ENCODE data around the gene ARL15.

ARL15 gene

DNA sequence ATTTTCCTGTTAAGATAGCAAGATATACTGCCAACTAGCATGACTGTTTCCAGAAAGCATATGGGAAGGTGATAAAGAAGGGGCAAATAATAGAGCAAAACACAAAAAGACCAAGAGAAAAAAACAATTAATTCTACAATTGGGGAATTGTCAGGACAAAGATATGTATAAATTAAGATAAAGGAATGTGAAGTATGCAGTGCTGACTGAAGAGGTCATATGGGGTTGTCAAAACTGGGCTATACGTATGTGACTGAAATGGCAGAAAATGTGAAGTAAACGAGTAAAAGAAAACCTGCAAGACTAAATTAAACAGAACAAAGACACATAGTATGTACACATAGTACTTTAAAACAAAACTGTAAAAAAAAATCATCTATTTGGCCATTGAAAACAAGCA, 222.3 kb downstream of the ARL15 start:
- no peak for DNase-seq (ENCODE audit: low read depth)
- TF ChIP-seq, protein P1, sequence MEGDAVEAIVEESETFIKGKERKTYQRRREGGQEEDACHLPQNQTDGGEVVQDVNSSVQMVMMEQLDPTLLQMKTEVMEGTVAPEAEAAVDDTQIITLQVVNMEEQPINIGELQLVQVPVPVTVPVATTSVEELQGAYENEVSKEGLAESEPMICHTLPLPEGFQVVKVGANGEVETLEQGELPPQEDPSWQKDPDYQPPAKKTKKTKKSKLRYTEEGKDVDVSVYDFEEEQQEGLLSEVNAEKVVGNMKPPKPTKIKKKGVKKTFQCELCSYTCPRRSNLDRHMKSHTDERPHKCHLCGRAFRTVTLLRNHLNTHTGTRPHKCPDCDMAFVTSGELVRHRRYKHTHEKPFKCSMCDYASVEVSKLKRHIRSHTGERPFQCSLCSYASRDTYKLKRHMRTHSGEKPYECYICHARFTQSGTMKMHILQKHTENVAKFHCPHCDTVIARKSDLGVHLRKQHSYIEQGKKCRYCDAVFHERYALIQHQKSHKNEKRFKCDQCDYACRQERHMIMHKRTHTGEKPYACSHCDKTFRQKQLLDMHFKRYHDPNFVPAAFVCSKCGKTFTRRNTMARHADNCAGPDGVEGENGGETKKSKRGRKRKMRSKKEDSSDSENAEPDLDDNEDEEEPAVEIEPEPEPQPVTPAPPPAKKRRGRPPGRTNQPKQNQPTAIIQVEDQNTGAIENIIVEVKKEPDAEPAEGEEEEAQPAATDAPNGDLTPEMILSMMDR (IDR thresholded peaks at IDR 0.05; ENCODE audit: insufficient read depth, low read depth, low read length, missing control alignments): no peak
- H3K4me3 ChIP-seq (ENCODE audit: low read depth, low read length): no peak overlapping the region

DNA sequence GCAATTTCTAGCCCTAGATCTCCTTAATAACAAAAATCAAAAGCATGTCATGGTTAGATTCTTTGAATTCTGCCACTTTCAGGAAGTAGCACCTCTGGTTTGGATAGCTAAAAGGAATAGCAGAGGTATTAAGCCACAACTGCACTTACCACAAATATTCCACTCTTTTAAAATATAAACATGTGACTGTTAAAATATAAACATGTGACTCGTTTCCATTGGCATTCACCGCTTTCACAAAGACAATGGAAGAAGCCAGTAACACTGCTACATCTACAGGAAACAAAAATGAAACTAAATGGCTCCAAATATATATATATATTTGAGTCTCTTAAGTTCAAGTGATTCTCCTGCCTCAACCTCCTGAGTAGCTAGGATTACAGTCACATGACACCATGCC, 222.9 kb downstream of the ARL15 start:
- TF ChIP-seq, protein P1 (IDR thresholded peaks at IDR 0.05; ENCODE audit: insufficient read depth, low read depth, low read length, missing control alignments): no peak
- H3K4me3 ChIP-seq (ENCODE audit: low read depth, low read length): no peak overlapping the region
- no peak for DNase-seq (ENCODE audit: low read depth)

DNA sequence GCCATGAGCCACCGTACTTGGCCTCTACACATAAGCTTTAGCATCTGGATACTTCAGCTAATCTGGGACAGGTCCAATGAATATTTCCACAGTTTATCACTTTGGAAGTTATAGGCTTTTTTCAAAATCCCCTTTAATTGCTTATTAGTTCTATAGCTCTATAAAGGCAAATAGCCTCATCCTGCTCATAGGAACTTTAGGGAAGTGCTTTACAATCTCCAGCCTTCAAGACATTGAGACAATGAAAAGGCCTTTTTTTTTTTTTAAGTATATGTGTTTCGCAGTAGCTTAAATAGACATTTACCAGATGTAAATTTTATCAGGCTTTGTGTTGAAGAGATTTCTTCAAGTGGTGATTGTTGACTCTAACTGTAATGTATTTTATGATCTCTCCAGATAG, 224.2 kb downstream of the ARL15 start:
- TF ChIP-seq, protein P1 (IDR thresholded peaks at IDR 0.05; ENCODE audit: insufficient read depth, low read depth, low read length, missing control alignments): no peak
- DNase-seq (ENCODE audit: low read depth): no peak
- no peak overlapping the region for H3K4me3 ChIP-seq (ENCODE audit: low read depth, low read length)

DNA sequence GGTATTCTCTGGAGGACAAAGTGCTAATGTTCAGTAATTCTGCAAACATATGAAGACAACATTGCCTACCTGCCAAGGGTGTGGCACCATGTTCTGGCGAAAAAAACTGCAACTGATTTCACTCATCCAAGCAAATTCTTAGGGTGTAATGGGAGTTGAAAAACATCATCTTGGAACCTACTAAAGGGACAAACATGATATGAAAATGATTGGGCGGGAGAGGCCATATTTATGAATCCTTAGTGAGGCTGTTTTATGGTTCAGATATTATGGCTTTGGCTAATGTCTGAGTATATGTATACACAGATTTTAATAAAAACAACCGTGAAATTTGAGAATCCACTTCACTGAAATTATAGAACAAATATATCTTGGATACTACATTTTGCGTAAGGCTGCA, 225.7 kb downstream of the ARL15 start:
- H3K4me3 ChIP-seq (ENCODE audit: low read depth, low read length): no peak overlapping the region
- DNase-seq (ENCODE audit: low read depth): no peak
- TF ChIP-seq, protein P1 (IDR thresholded peaks at IDR 0.05; ENCODE audit: insufficient read depth, low read depth, low read length, missing control alignments): no peak

DNA sequence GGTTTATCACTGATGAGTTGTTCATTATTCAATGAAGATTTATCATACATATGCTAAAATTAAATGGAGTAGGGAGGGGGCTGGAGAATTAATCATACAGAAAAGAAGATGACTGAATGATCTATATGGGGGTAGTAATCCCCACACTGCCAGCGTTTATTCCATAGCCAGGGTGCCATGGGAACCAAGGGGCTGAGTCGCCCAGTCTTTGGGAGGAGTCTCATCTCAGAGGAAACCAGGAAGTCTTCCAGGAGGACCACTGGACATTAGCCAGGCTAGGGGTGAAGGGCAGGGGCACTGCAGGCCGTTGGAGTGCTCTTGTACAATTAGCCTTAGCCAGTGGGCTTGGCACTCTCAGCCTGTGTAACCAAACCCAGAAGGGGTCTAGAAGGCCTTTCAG, 226.5 kb downstream of the ARL15 start:
- no peak for DNase-seq (ENCODE audit: low read depth)
- H3K4me3 ChIP-seq (ENCODE audit: low read depth, low read length): no peak overlapping the region
- TF ChIP-seq, protein P1 (IDR thresholded peaks at IDR 0.05; ENCODE audit: insufficient read depth, low read depth, low read length, missing control alignments): no peak

DNA sequence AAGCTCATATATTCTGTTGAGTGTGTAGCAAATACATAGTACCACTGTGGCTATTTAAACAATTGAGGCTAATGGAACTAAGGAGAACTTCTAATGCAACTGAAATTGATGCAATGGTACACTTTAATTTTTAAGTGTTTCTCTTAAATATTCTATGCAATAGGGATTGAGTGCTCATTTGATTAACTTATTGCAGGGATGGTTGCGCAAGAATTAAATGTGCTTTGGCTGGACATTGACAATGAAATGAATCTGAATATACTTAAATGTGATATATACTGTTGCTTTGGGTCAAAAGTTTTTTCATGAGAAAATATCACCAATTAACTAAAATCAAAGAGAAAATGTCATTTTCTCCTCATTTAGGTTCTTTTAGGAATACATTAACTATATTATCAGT, 227.1 kb downstream of the ARL15 start:
- DNase-seq (ENCODE audit: low read depth): no peak
- TF ChIP-seq, protein P1 (IDR thresholded peaks at IDR 0.05; ENCODE audit: insufficient read depth, low read depth, low read length, missing control alignments): no peak
- H3K4me3 ChIP-seq (ENCODE audit: low read depth, low read length): no peak overlapping the region

DNA sequence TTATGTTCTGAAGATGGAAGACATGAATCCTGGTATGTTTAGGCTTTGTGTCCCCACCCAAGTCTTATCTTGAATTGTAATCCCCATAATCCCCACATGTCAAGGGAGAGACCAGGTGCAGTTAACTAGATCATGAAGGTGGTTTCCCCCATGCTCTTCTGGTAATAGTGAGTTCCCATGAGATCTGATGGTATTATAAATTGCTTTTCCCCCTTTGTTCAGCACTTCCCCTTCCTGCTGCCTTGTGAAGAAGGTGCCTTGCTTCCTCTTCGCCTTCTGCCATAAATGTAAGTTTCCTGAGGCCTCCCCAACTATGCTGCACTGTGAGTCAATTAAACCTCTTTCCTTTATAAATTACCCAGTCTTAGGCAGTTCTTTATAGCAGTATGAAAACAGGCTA, 229.0 kb downstream of the ARL15 start:
- no peak overlapping the region for H3K4me3 ChIP-seq (ENCODE audit: low read depth, low read length)
- no peak for DNase-seq (ENCODE audit: low read depth)
- TF ChIP-seq, protein P1 (IDR thresholded peaks at IDR 0.05; ENCODE audit: insufficient read depth, low read depth, low read length, missing control alignments): no peak

All from GM12865 (cell line).